Measurements from ENCODE around the gene SYCP1. TPM values are rescaled to one million over a fixed set of nuclear protein-coding genes. Genes with fewer than 3 reads are reported as not detected.

SYCP1 gene
- total and polyA plus RNA-seq, 2 of the 8 experiments (the other 6 are each of a cell fraction or from before 2014, with no cell fraction given) = 0.11 to 0.26 TPM

GRCh38 chr1:115031595-115031994 lies 176.9 kb downstream of the SYCP1 start:
- H3K27me3 ChIP-seq (replicated peaks in 1 of 4; ENCODE audit: control insufficient read depth in 3 of 4, extremely low read depth in 1 of 4, insufficient read depth in 3 of 4, low read length in 3 of 4) = no peaks in the 10 kb centered on the region
- ChIA-PET CTCF (ENCODE audit: partially characterized antibody) (interaction anchor here (2.4 to 13.0 kb wide), 2 partner anchors 10 to 21 kb away, joined by 18 to 106 read pairs; no protein-coding TSS in a partner anchor), POLR2A (ENCODE audit: partially characterized antibody) (interaction anchor here (0.6 to 1.8 kb wide), 3 partner anchors 9 to 276 kb away, joined by 3 to 4 read pairs (median 3); no protein-coding TSS in a partner anchor)
- no peak overlapping the region for H2AK5ac ChIP-seq (ENCODE audit: low read depth, low read length)
- no peak overlapping the region for H2AFZ ChIP-seq (ENCODE audit: low read length)
- H2BK15ac ChIP-seq (ENCODE audit: low read length) = no peak overlapping the region
- H3K4ac ChIP-seq (replicated peaks; ENCODE audit: insufficient read length, low read depth, low read length) = no peak overlapping the region
- no peak overlapping the region for H4K5ac ChIP-seq (ENCODE audit: insufficient read length, low read depth, low read length)
- no peaks in the 10 kb centered on the region for H3K9me3 ChIP-seq (ENCODE audit: insufficient read depth in 2 of 2, low read depth in 1 of 2, low read length in 1 of 2)
- H3K27ac ChIP-seq (ENCODE audit: low read depth, low read length) = no peak overlapping the region
- no peaks in the 10 kb centered on the region for H3K36me3 ChIP-seq (ENCODE audit: control insufficient read depth in 2 of 4, insufficient read depth in 4 of 4, low read length in 3 of 4)
- H3K9ac ChIP-seq (replicated peaks in 1 of 4; ENCODE audit: extremely low read depth in 1 of 4, low read depth in 3 of 4, low read length in 3 of 4) = no peak overlapping the region
- H3K4me3 ChIP-seq (ENCODE audit: extremely low read depth in 1 of 4, insufficient read depth in 2 of 4, low read depth in 3 of 4, low read length in 4 of 4) = no peak overlapping the region
- DNase-seq (ENCODE audit: low read depth in 1 of 2, low spot score in 2 of 2) = no peak
- no peak for FAIRE-seq
- no peak overlapping the region for H2BK120ac ChIP-seq (replicated peaks; ENCODE audit: low read depth, low read length)
- H3K18ac ChIP-seq (ENCODE audit: extremely low read depth, low read length) = no peak overlapping the region
- no peak overlapping the region for H4K91ac ChIP-seq (replicated peaks; ENCODE audit: insufficient read length, low read length)
- H3K4me2 ChIP-seq (ENCODE audit: insufficient read depth in 1 of 2, low read depth in 2 of 2, low read length in 2 of 2) = no peak overlapping the region
- H3K79me1 ChIP-seq (ENCODE audit: low read depth, low read length) = no peaks in the 10 kb centered on the region
- no peaks in the 10 kb centered on the region for H3K79me2 ChIP-seq (ENCODE audit: control insufficient read depth in 1 of 2, insufficient read depth in 2 of 2, low read length in 2 of 2)
- H2BK12ac ChIP-seq (ENCODE audit: low read depth, low read length) = no peak overlapping the region
- H3K4me1 ChIP-seq (replicated peaks in 1 of 4; ENCODE audit: control insufficient read depth in 3 of 4, insufficient read depth in 4 of 4, low read length in 3 of 4) = no peaks in the 10 kb centered on the region
- H3K23me2 ChIP-seq (ENCODE audit: low read depth, low read length) = peaks cover 2% of the 10 kb centered on the region; the same call in 1 of the 2 replicates
- 68% methylated on average over 2 of the region's 2 CpGs; no CpG with 5 or more reads in 1 of the 2 experiments for WGBS, 2 experiments (ENCODE audit: extremely low coverage in 1 of 2, insufficient coverage in 1 of 2, insufficient read length in 1 of 2, insufficient replicate concordance in 2 of 2, low coverage in 1 of 2, low lambda C conversion rate in 2 of 2, missing lambda C conversion rate in 1 of 2)
- no peak overlapping the region for H3K14ac ChIP-seq (ENCODE audit: insufficient read length)
- no peak overlapping the region for H3K56ac ChIP-seq (replicated peaks; ENCODE audit: insufficient read length, low read depth, low read length)
- TF ChIP-seq BACH1 (IDR thresholded peaks at IDR 0.05; ENCODE audit: low read length) (no peak), RNF2 (IDR thresholded peaks at IDR 0.05; ENCODE audit: borderline replicate concordance, low read depth, low read length, missing control alignments, poor library complexity, severe bottlenecking) (no peak), CREB1 (IDR thresholded peaks at IDR 0.05) (no peak), TAF1 (IDR thresholded peaks at IDR 0.05; ENCODE audit: low read depth, low read length) (no peak), POLR2AphosphoS5 (IDR thresholded peaks at IDR 0.05; ENCODE audit: low read depth, low read length) (no peak), KDM1A (IDR thresholded peaks at IDR 0.05; ENCODE audit: borderline replicate concordance, low read length) (no peak), EGR1 (IDR thresholded peaks at IDR 0.05; ENCODE audit: borderline replicate concordance, low read depth, low read length) (no peak), GABPA (IDR thresholded peaks at IDR 0.05; ENCODE audit: borderline replicate concordance, insufficient read depth, low read length) (no peak), CEBPB (IDR thresholded peaks at IDR 0.05; ENCODE audit: low read depth, low read length) (no peak), MAFK (IDR thresholded peaks at IDR 0.05; ENCODE audit: low read depth, low read length) (no peak), ATF3 (IDR thresholded peaks at IDR 0.05; ENCODE audit: insufficient read depth, low read depth, low read length) (no peak)
- no peak overlapping the region for H2BK5ac ChIP-seq (ENCODE audit: low read depth, low read length)
- H4K8ac ChIP-seq (ENCODE audit: extremely low read depth, insufficient read depth, low read length) = no peak overlapping the region
- no peaks in the 10 kb centered on the region for H4K20me1 ChIP-seq (replicated peaks in 1 of 2; ENCODE audit: control insufficient read depth in 1 of 2, insufficient read depth in 2 of 2, low read length in 2 of 2)
- no peak overlapping the region for H3K23ac ChIP-seq (ENCODE audit: insufficient read length)
- H2BK20ac ChIP-seq (ENCODE audit: low read length) = no peak overlapping the region
